ENCODE results near the gene CPTP. TPM values are rescaled to one million over a fixed set of nuclear protein-coding genes. Genes with fewer than 3 reads are reported as not detected.

CPTP gene
- total and polyA plus RNA-seq, 2 of the 13 experiments (the other 11 are each of a cell fraction or from before 2014, with no cell fraction given), result 5.5 to 9.3 TPM

GRCh38 chr1:1374929-1375662, 50.5 kb downstream of the CPTP start, which contains the start of gene AURKAIP1 (continued):
- TF ChIP-seq DPF2 (CRISPR knock-in tag; IDR thresholded peaks at IDR 0.05; ENCODE audit: borderline replicate concordance, low read depth) (no peak), FOXJ3 (CRISPR knock-in tag; IDR thresholded peaks at IDR 0.05; ENCODE audit: borderline replicate concordance) (peak; percentile 71), PTBP1 (IDR thresholded peaks at IDR 0.05; ENCODE audit: low read depth, low read length, poor library complexity, severe bottlenecking) (no peak), ZNF225 (CRISPR knock-in tag; IDR thresholded peaks at IDR 0.05) (peak; percentile 51; the same call in 1 of the 2 replicates), ZNF234 (CRISPR knock-in tag; conservative IDR thresholded peaks at IDR 0.05) (peak; percentile 77; the same call in 1 of the 2 replicates), TFDP2 (CRISPR knock-in tag; IDR thresholded peaks at IDR 0.05) (peak; percentile 93), ZNF3 (CRISPR knock-in tag; IDR thresholded peaks at IDR 0.05) (no peak), ETS1 (CRISPR knock-in tag; IDR thresholded peaks at IDR 0.05) (no peak), PAX8 (CRISPR knock-in tag; IDR thresholded peaks at IDR 0.05; ENCODE audit: borderline replicate concordance) (no peak), ZBTB7B (CRISPR knock-in tag; IDR thresholded peaks at IDR 0.05) (peak; percentile 82), ZNF713 (CRISPR knock-in tag; IDR thresholded peaks at IDR 0.05) (peak; percentile 85; the same call in 1 of the 2 replicates), EZH2 (conservative IDR thresholded peaks at IDR 0.05; ENCODE audit: low read depth, low read length) (no peak), KLF9 (CRISPR knock-in tag; IDR thresholded peaks at IDR 0.05; ENCODE audit: low read depth) (no peak), SUZ12 (IDR thresholded peaks at IDR 0.05; ENCODE audit: low read depth, low read length) (peak; percentile 77), ATRX (CRISPR knock-in tag; IDR thresholded peaks at IDR 0.05; ENCODE audit: borderline replicate concordance) (no peak), RBM39 (IDR thresholded peaks at IDR 0.05; ENCODE audit: low read depth, low read length, poor library complexity, severe bottlenecking) (peak; percentile 92), ZNF761 (CRISPR knock-in tag; conservative IDR thresholded peaks at IDR 0.05) (peak; percentile 92), AKAP8 (CRISPR knock-in tag; IDR thresholded peaks at IDR 0.05) (peak; percentile 87), TSC22D2 (CRISPR knock-in tag; IDR thresholded peaks at IDR 0.05; ENCODE audit: borderline replicate concordance) (peak; percentile 94; the same call in 1 of the 2 replicates), GZF1 (CRISPR knock-in tag; IDR thresholded peaks at IDR 0.05) (peak; percentile 85), MIER2 (CRISPR knock-in tag; IDR thresholded peaks at IDR 0.05) (peak; percentile 82), ZNF703 (CRISPR knock-in tag; IDR thresholded peaks at IDR 0.05; ENCODE audit: borderline replicate concordance) (peak; percentile 85; the same call in 1 of the 2 replicates), ZFP1 (CRISPR knock-in tag; IDR thresholded peaks at IDR 0.05) (peak; percentile 92; the same call in 1 of the 2 replicates), NFYC (CRISPR knock-in tag; IDR thresholded peaks at IDR 0.05) (peak; percentile 67)
- TF ChIP-seq, protein P1, sequence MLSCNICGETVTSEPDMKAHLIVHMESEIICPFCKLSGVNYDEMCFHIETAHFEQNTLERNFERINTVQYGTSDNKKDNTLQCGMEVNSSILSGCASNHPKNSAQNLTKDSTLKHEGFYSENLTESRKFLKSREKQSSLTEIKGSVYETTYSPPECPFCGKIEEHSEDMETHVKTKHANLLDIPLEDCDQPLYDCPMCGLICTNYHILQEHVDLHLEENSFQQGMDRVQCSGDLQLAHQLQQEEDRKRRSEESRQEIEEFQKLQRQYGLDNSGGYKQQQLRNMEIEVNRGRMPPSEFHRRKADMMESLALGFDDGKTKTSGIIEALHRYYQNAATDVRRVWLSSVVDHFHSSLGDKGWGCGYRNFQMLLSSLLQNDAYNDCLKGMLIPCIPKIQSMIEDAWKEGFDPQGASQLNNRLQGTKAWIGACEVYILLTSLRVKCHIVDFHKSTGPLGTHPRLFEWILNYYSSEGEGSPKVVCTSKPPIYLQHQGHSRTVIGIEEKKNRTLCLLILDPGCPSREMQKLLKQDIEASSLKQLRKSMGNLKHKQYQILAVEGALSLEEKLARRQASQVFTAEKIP (CRISPR knock-in tag; IDR thresholded peaks at IDR 0.05; ENCODE audit: borderline replicate concordance), result no peak
